ENCODE results near the gene TBC1D9. TPM values are rescaled to one million over a fixed set of nuclear protein-coding genes. Genes with fewer than 3 reads are reported as not detected.

The TBC1D9 gene
- total RNA-seq, 1 donor from 2014 or later: 34.1 TPM

GRCh38 chr4:140654495-140654814, 101.7 kb downstream of the TBC1D9 start:
- Mint-ChIP-seq H3K9me3 (no peaks in the 10 kb centered on the region), H3K27ac (peak overlapping the region; percentile 94), H3K4me1 (ENCODE audit: unreplicated experiment) (peaks cover 23% of the 10 kb centered on the region), H3K4me3 (no peak overlapping the region), H3K27me3 (no peaks in the 10 kb centered on the region), H3K36me3 (peaks cover 55% of the 10 kb centered on the region)
- DNase-seq (ENCODE audit: extremely low spot score, unreplicated experiment): no peak
- TF ChIP-seq CTCF (conservative IDR thresholded peaks at IDR 0.05): no peak

GRCh38 chr4:140653718-140654494, 102.3 kb downstream of the TBC1D9 start:
- H3K4me3 Mint-ChIP-seq: peak overlapping the region; percentile 11
- no peak for DNase-seq (ENCODE audit: extremely low spot score, unreplicated experiment)
- peaks cover 23% of the 10 kb centered on the region for H3K4me1 Mint-ChIP-seq (ENCODE audit: unreplicated experiment)
- H3K27ac Mint-ChIP-seq: peak overlapping the region; percentile 94
- H3K36me3 Mint-ChIP-seq: peaks cover 58% of the 10 kb centered on the region
- H3K9me3 Mint-ChIP-seq: no peaks in the 10 kb centered on the region
- H3K27me3 Mint-ChIP-seq: no peaks in the 10 kb centered on the region
- no peak for TF ChIP-seq CTCF (conservative IDR thresholded peaks at IDR 0.05)

- Mint-ChIP-seq H3K27ac (no peak overlapping the region), H3K27me3 (no peaks in the 10 kb centered on the region), H3K4me1 (ENCODE audit: unreplicated experiment) (peaks cover 28% of the 10 kb centered on the region), H3K9me3 (no peaks in the 10 kb centered on the region), H3K36me3 (peaks cover 67% of the 10 kb centered on the region), H3K4me3 (no peak overlapping the region)
- DNase-seq (ENCODE audit: extremely low spot score, unreplicated experiment): no peak
- no peak for TF ChIP-seq CTCF (conservative IDR thresholded peaks at IDR 0.05)
These were observed 103.6 kb downstream of the TBC1D9 start for GRCh38 chr4:140652601-140653000.

- H3K27ac Mint-ChIP-seq: peak overlapping the region; percentile 19
- no peaks in the 10 kb centered on the region for H3K27me3 Mint-ChIP-seq
- no peak for DNase-seq (ENCODE audit: extremely low spot score, unreplicated experiment)
- no peak for TF ChIP-seq CTCF (conservative IDR thresholded peaks at IDR 0.05)
- peaks cover 28% of the 10 kb centered on the region for H3K4me1 Mint-ChIP-seq (ENCODE audit: unreplicated experiment)
- no peak overlapping the region for H3K4me3 Mint-ChIP-seq
- H3K9me3 Mint-ChIP-seq: no peaks in the 10 kb centered on the region
- H3K36me3 Mint-ChIP-seq: peaks cover 58% of the 10 kb centered on the region
These were observed 107.4 kb downstream of the TBC1D9 start for GRCh38 chr4:140648716-140649308.

- H3K27me3 Mint-ChIP-seq: no peaks in the 10 kb centered on the region
- H3K4me3 Mint-ChIP-seq: no peak overlapping the region
- H3K36me3 Mint-ChIP-seq: peaks cover 41% of the 10 kb centered on the region
- H3K9me3 Mint-ChIP-seq: no peaks in the 10 kb centered on the region
- peaks cover 26% of the 10 kb centered on the region for H3K4me1 Mint-ChIP-seq (ENCODE audit: unreplicated experiment)
- H3K27ac Mint-ChIP-seq: peak overlapping the region; percentile 24
- no peak for TF ChIP-seq CTCF (conservative IDR thresholded peaks at IDR 0.05)
- DNase-seq (ENCODE audit: extremely low spot score, unreplicated experiment): no peak
These were observed 110.4 kb downstream of the TBC1D9 start for GRCh38 chr4:140645614-140646412.
